NCI-H1048 (cell line): ENCODE measurements around the gene KIAA1328.

ENCODE experiments used
- DNase-seq: peaks from one replicate; lab custom pipeline; 2025; lab: John Stamatoyannopoulos, UW

Gene KIAA1328

DNA sequence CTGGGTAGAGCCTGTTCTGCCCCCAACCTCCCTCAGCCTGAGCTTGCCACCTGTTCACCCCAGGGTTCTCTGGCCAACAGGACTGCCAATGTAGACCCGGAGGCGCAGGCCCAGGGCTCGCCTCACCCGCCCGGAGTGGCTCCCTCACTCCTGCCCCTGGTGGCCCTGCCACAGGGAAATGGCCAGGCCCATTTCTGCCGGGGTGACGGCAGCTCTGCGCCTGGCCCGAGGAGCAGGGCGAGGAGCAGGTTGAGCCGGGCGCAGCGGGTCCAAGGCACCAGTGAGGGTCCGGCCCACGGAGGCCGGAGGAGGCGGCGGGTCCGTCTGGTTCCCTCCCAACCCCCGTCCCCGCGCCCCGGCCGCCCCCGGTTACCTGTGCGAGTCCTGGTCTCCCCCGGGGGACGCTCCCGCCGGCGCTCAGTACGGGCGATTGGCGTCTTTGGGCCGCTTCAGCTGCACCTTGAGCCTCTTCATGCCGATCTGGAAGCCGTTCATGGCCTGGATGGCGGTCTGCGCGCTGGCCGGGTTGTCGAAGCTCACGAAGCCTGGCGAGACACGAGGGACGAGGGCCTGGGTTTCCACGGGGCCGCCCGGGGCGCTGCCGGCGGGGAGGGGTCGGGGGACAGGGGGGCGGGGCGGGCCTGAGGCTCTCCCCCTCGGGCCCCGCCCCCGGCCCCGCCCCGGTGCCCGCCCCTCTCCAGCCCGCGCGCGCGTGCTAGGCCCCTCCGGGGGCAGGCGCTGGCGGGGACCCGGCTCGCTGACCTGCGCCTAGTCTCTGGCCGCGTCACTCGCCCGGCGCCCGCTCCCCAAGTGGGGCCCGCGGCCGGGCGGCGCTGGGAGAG is 424.7 kb downstream of the KIAA1328 start:
- no peak for DNase-seq

DNA sequence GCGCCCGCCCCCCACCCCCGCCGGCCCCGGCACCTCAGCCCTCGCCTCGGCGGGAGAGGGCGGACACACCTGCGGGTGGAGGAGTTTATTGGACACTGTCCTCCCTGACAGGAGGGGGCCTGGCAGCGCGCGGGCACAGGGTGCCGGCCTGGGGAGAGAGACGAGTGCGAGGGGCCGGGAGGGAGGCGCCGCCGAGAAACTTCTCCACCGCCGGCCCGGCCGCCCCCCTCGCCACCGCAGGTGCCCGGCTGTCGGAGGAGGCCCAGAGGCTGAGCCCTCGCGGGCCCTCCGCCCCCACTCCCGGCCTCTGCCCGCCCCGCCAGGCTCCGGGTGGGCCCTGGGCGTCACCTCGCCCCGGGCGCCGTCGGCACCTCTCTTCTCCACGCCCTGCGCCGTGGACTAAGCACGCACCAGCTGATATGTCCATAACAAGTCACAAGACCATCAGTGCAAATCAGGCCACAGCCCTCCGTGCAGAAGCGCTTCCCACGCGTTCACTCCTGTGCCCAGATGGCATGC is 425.4 kb downstream of the KIAA1328 start:
- no peak for DNase-seq

DNA sequence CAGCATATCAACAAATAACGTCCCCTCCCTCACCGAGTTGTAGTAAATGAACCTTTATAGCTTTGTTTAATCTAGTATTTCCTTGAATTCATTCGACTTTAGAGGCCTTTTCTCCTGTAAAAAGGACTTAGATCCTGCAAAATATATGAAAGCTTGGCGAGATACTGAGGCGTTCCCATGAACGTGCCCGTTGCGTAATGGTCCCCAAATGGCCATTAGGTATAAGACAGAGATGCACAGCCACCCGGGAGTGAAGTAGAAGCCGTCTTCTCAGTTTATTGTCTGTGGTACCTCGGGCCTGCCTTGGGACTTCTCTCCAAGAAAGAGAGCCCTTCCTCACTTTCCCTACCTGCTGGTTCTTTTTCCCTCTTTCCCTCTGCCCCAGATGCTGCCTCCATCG is 426.0 kb downstream of the KIAA1328 start:
- DNase-seq, result no peak

DNA sequence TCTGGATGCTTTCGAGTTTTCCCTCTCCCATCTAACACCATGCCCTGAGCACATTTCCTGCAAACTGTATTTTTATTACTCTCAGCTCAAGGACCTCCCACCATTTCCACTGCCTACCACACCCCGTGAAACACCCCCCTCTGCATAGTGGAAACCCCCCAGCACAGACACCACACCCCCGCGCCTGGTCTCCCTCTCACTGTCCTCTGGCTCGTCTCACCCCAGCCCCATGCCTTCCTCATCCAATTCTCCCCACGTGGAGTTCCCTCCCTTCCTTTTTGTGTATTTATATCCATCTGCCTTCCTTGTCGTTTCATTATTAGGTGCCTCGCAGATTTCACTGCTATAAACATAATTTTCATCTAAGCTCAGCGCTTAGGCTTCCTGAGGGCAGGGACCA is 429.2 kb downstream of the KIAA1328 start:
- DNase-seq, result no peak

DNA sequence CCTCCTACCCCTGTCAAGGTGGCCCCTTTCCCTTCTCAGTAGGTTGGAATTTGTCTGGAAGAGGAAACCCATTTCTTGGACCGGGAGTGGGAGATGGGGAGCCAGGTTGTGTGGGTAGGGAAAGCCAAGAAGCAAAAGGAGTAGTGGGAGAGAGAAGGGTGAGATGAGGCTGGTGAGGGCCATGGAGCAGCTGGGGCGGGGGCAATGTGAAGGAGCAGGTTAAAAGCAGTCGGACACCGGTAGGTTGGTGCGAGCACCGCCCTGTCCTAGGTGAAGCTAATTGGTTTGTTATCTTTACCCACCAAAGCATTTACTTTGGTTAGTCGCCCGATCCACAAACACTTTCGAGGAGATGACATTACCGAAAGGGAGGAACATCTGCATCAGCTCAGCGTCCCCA is 429.9 kb downstream of the KIAA1328 start:
- DNase-seq, result no peak

DNA sequence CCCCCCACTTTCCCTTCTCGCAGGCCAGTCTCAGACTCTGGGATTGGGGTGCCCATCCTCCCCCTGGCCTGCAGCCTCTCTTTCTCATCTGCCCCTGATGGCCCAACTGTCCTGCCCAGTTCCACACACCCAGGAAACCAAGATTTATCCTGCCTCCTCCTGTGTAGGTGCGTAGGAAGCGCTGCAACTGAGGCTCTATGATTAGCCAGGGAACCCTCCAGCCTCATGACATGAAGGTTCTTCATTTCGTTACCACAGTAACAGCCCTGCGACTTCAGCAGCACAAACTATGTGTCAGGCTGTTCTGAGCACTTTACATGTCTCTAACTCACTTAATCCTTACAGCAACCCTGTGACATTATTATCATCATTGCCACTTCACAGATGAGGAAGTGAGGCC is 430.8 kb downstream of the KIAA1328 start:
- no peak for DNase-seq

DNA sequence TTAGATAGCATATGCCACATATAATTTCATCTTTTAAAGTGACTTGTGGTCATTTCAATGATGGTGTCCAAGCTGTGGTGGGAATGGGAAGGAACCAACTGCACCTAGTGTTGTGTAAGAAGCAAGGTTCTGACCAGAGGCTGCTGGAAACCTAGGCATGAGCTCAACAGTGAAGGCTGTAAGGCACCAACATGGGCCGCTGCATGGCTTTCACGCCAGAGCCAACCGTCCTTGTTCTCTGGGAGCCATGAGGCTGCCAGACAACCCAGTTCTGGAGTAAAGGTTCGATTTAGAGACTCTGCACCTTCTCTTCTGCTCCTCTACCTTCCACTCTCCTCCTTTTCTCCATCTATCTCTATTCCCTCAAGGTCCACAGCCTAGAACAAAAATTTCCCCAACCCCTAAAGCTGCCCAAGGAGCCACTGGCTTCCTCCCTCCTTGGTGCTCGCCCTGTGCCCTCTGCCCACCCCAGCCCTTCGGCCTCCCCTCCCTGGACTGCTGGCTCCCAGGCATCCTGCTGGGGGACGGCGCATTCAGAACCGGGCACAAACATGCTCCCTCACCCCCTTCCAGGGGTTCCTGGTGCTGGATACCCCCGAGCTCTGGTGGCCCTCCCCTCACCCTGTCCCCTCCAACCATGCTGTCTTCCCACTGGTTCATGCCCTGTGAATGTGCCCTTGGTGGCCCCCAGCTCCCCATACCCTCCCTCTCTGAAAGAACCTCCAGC is 431.6 kb downstream of the KIAA1328 start:
- no peak for DNase-seq

DNA sequence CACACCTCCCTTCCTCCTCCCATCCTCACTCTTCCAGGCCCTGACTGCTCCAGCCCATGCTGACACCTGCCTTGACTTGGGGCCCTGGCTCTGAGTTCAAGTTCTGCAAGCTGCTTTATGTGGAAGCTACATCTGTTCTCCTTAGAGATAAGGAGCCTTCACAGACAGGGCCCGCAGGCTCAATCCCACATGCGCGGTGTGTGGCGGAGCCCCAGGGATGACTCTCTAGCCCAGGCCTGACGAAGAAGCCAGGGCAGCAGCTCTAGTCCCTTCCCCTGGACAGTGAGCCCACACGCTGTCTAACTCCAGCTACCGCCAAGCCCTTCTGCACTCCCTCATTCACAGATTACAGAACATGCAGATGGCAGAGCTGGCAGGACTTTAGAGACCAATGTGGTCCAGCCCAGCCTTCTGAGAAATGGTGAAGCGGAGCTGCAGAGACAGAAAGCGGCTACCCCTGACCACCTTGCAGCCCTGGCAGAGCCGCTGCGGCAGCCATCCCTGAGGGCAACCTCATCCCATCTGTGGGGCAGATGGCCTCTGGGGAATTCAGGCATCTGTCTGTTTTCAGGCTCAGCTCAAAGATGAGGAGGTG is 432.4 kb downstream of the KIAA1328 start:
- DNase-seq, result no peak

DNA sequence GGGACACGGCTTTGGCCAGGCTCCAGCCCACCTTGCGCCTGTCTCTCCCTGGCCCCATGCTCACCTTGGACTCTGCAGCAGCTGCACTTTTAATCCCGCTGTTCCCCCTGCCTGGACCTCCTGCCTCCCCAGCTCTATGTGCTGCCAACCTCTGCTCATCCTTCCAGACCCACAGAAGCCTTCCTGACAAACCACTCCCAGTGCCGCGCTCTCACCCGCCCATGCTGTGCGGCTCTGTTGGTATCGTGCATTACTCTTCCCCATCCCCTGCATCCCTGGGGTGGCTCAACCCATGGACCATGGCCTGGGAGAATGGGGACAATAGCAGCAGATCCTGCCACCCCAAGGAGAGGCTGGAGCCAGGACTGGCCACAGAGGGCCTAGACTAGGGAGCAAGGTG is 433.1 kb downstream of the KIAA1328 start:
- DNase-seq, result no peak

DNA sequence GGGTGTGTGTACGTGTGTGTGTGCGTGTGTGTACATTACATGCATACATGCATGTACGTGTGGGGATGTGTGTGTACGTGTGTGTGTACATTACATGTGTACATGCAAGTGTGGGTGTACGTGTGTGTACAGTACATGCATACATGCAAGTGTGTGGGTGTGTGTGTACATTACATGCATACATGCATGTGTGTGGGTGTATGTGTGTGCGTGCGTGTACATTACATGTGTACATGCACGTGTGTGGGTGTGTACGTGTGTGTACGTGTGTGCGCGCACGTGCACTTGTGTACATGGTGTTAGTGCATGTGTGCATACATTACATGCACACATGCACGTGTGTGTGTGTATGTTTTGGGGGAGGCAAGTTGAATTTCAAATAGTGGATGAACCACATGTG is 436.0 kb downstream of the KIAA1328 start:
- DNase-seq, result no peak

DNA sequence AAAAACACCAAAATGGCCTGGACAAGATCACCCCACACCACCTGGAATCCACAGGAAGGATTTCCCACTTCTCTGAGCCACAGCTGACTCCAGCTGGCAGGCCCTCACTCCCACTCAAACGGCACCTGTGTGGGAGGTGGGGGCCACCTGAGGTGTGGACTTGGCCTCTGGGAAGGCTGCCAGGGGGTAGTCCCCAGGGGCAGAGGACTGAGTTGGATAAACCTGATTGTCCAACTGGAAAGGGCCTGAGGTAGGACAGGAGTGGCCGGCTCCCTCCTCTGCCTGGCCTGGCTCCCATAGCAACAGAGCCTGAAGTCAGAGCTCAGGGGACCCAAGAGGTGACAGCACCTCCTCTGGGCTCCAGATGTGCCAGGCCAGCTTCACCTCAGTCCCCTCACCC is 436.5 kb downstream of the KIAA1328 start:
- DNase-seq, result no peak

DNA sequence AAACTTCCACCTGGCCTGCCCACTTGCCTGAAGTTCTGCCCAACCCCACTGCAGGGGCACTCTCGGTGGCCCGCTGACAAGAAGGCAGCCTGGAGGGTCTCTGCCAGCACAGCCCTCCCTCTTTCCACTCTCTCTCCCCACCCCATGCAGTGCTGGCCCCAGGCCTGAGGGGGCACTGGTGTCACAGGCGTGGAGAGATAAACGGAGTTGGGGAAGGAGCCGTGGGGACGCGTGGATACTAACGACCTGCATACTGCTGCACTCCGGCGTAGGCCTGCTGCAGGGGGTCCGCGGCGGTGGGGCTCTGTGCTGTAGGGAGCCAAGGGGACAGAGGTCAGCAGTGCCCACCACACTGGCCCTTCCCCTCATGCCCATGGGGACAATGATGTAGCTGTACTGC is 437.4 kb downstream of the KIAA1328 start:
- no peak for DNase-seq

DNA sequence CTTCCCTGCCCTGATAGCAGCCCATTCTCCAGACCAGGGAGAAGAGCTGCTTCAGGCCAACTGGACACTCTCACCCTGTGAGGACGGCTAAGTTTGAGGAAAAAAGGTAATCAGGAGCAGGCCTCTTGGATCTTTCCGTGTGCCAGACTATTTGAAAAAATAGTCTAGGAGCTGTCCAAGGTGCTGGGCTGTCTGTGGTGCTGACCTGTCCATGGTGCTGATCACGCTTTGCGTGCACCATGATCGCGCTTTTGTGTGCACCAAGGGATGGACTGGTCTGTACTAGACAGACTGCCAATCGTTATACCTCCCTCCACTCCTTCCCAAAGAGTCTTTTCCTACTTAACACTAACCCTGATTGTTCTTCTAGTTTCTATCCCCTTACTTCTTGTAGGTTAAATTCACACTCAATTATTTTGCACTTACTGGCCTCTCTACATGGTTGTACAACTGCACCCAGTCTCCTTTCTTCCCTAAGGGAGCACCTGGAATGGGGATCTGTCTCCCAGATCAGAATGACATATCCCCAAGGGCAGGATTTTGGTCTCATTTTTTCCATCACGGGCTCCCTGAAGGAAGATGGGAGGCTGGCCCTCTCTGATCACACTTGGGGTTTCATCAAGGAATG is 441.2 kb downstream of the KIAA1328 start:
- peak; percentile 40 for DNase-seq

DNA sequence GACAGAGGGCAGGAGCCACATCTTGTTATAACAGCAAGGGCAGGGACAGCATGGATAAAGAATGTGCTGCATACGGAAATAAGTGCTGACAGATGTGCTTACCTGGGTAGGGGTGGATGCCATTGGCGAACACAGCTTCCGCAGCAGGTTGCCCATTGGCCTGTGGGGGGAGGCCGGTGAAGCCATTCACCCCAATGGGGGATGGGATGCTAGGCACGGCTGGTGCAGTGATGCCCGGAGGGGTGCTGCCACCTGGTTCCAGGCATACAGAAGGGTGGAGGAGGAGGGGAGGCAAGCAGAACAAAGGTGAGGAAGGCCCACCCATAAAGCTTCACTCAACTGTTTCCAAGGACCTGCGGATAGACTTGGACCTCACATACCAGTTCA is 441.7 kb downstream of the KIAA1328 start:
- no peak for DNase-seq

DNA sequence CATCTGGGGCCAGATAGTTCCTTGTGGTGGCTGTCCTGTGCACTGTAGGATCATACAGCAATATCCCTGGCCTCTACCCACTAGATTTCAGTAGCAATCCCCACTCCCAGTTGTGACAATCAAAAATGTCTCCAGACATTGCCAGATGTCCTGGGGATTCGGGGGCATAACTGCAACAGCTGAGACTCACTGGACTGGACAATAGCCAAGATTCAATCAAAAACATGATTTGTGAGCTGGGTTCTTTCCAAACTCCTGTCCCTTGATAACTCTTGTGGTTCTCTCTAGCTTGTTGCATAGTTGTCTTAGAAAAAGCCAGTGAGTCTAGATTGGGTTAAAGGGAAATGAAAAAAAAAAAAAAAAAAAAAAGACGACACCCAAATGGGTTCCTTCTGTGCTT is 443.3 kb downstream of the KIAA1328 start:
- DNase-seq, result no peak

DNA sequence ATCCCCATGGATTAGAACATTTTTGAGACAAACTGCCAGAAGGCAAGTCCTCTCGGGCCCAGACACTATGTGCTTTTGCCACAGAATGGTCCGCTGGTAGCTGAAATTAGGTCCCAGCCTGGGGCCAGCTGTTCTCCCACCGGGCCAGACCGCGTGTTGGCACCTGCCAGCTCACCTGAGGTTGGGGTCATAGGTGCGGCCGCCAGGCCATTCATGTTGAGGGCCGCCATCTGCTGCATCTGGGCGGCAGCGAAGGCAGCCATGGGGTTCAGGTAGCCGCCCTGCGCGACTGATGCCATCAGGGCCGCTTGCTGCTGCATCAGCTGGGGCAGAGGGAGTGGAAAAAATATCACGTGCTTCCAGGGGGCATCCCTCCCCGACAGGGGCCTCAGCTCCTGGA is 443.9 kb downstream of the KIAA1328 start:
- no peak for DNase-seq

DNA sequence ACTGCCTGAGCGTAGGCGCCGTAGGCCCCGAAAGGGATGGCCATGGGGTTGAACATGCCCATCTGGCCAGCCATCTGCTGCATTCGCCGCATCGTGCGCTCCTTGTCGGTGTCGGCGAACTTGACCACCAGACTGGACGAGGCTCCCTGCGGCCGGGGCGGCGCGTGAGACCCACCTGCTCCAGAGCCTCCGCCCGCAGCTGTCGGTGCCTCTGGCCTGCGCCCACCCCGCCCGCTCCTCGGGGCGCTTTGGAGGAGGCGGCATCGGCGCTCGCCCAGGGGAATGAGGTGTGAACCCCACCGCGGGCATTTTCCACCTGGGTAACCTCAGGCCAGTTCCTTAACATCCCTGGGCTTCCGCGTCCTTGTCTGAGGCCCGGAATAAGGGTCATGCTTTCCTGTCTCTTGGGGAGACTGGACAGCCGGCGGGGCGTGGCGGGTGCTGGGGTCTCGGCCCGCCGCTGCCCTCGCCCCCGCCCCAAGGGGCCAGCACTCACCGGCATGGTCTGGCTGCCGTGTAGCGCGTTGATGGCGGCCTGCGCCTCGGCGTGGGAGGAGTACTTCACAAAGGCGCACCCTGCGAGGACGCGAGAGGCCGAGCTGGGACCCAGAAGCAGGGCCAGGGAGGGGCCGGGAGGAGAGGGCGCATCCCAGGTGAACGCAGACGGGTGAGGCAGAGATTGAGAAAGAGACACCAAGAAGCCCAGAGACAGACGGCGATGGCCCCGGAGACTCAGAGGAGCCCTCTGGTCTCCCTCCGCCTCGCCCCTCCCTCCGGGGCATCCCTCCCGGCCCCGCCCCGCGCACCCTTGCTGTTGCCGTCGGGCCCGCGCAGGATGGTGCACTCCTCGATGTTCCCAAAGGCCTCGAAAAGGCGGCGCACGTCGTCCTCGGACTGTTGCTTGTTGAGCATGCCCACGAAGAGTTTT is 445.6 kb downstream of the KIAA1328 start:
- no peak for DNase-seq

DNA sequence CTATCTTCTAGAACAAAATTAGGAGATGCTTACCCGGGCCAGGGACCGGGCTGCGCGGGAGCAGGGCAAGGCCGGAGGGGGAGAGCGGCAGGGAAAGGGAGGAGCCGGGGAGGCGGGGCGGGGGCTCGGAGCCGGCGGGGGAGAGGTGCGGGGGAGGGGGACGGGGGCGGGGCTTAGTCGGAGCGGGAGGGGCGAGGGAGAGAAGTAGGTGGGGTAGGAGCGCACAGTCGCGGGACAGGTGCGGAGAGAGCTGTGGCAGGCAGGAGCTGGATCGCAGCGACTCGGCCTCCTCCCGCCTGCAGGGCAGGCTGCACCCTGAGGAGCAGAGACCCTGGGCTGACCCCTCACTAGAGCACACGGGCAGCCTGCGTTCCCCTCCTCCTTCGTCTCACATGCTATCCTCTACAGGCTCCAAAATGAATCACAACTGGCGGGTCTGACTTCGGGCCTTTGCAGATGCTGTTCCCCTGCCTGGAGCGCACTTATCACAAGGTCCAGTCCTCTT is 446.4 kb downstream of the KIAA1328 start:
- DNase-seq, result no peak

DNA sequence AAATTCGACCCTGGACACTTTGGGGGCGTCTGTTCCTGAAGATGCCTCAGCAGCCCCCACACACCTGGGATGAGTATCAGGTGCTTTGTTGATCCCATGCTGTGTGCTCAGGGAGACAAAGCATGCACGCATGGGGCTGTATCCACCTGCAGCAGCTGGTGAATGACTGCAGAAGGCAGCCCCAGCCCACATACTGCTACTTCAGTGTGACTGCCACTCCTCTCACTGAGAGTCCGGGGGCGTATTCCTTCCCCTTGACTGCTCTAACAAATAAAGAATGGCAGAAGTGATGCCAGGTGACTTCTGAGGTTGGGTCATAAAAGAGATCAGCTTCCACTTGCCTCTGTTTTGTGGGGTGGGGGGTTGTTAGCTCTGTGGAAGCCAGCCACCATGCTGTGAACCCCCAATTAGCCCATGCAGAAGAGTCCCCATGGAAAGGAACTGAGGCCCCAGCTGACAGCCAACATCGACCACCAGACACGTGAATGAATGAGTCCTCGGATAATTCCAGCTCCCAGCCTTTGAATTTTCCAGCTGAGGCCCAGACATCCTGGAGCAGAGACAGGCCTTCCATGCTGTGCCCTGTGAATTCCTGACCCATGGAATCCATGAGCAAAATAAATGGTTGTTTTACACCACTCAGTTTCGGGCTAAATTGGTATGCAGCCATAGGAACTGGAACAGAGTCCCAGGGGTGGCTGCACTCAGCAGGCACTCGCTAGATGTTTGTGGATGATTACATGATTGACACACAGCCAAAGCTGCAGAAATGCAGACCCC is 447.4 kb downstream of the KIAA1328 start:
- no peak for DNase-seq

DNA sequence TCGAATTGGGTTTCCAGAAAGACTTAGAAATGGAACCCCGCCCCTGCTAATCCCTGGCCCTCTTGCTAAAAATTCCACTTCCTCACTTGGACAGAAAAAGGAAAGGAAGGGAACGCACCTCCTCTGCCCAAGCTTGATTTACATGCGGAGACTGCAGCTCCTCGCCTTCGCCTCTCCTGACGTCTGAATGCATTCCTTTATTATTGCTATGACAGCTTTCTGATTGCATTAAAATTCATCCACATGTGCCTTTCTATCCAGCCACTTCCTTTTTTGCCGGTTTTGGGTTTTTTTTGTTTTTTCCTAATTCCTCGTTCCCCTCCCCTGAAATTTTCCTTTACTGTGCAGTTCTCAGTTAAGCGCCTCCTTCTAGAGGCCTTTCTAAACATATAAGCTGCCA is 448.9 kb downstream of the KIAA1328 start:
- DNase-seq, result no peak
